OCI-LY7 (cell line): ENCODE results near the gene PDLIM3.

Experiments used
- CTCF ChIP-seq: fragments of 200-600 bp; sonication (generic); conservative IDR thresholded peaks from 2 replicates; pipeline ENCODE4 v1.5.1; 2014; ENCODE audit warnings: mild to moderate bottlenecking, antibody characterized with exemption, low read length, moderate library complexity, mixed read lengths
- EZH2phosphoT487 ChIP-seq: fragments of 200-600 bp; sonication (generic); IDR thresholded peaks from 2 replicates; pipeline ENCODE4 v1.6.1; 2018; ENCODE audit warnings: low read depth, borderline replicate concordance, mild to moderate bottlenecking, mixed run types, antibody characterized with exemption, low read length, moderate library complexity, mixed read lengths

- TF ChIP-seq CTCF, result no peak
- no peak for TF ChIP-seq EZH2phosphoT487
Measured at GRCh38 chr4:185514182-185514697, 21.1 kb downstream of the PDLIM3 start.
